CD4-positive, alpha-beta T cell (primary cell): ENCODE data around the gene GLRX2. TPM values are rescaled to one million over a fixed set of nuclear protein-coding genes. Genes with fewer than 3 reads are reported as not detected.
"Not testable (repeated sequence)": the region's sequence is repeated elsewhere in the genome, so short reads cannot be mapped to it uniquely, and the experiment has no call there.

Experiments
- ATAC-seq: fragments of 200-7000 bp; cut with Tn5 transposase; one replicate; pipeline ENCODE4 v1.10.0; 2022; ENCODE audit warnings: mild to moderate bottlenecking; ENCODE audit not compliant: poor library complexity
- CTCF ChIA-PET: fragments of 350-600 bp; sonication (Branson Sonifier 250); formaldehyde crosslinking; loops from one replicate; lab custom pipeline; 2021; ENCODE audit warnings: antibody characterized with exemption, inconsistent platforms; lab: Charles Lee
- POLR2A ChIA-PET: fragments of 350-600 bp; sonication (Branson Sonifier 250); formaldehyde crosslinking; loops from one replicate; lab custom pipeline; 2021; ENCODE audit warnings: antibody characterized with exemption, inconsistent platforms; lab: Charles Lee
- DNase-seq, 14 experiments: peaks; one replicate each; pipeline ENCODE4 v3.0.0-alpha.2; 2013 to 2020; ENCODE audit warnings: mixed read lengths in 2 of 14
- H3K27ac ChIP-seq, 2 donors: one replicate each; pipeline versions ENCODE4 v1.5.1 to v1.7.0; 2013; ENCODE audit warnings: low read length in 2 of 2, low read depth in 1 of 2, mild to moderate bottlenecking in 1 of 2
- H3K27me3 ChIP-seq, 2 experiments: 1 replicate in 1 of 2; 2 replicates in 1 of 2; pipeline versions ENCODE4 v1.6.1 to v1.7.0; 2013; ENCODE audit warnings: low read length in 2 of 2, control low read depth in 1 of 2, mild to moderate bottlenecking in 1 of 2, moderate library complexity in 1 of 2; ENCODE audit not compliant: insufficient read depth in 2 of 2, control insufficient read depth in 1 of 2
- H3K36me3 ChIP-seq: one replicate; pipeline ENCODE4 v1.6.1; 2013; ENCODE audit warnings: low read length, control low read depth; ENCODE audit not compliant: insufficient read depth
- H3K4me1 ChIP-seq: one replicate; pipeline ENCODE4 v1.6.1; 2013; ENCODE audit warnings: low read length, control low read depth; ENCODE audit not compliant: insufficient read depth
- H3K4me3 ChIP-seq: one replicate; pipeline ENCODE4 v1.5.1; 2013; ENCODE audit warnings: mild to moderate bottlenecking, low read length, moderate library complexity
- H3K9me3 ChIP-seq, 2 experiments: 1 replicate in 1 of 2; 2 replicates in 1 of 2; pipeline versions ENCODE4 v1.6.1 to v1.7.0; 2013; ENCODE audit warnings: low read length in 2 of 2, mild to moderate bottlenecking in 2 of 2, control low read depth in 1 of 2, moderate library complexity in 1 of 2; ENCODE audit not compliant: control insufficient read depth in 1 of 2, insufficient read depth in 1 of 2
- H3K27ac Mint-ChIP-seq: one replicate; pipeline ENCODE4 v1.8.0; 2020; ENCODE audit warnings: mixed read lengths
- H3K27me3 Mint-ChIP-seq: one replicate; pipeline ENCODE4 v1.8.0; 2021; ENCODE audit warnings: mixed read lengths
- H3K36me3 Mint-ChIP-seq: one replicate; pipeline ENCODE4 v1.8.0; 2021; ENCODE audit warnings: low read depth, mixed read lengths
- H3K4me1 Mint-ChIP-seq: one replicate; pipeline ENCODE4 v1.8.0; 2021; ENCODE audit warnings: low read depth, mixed read lengths
- H3K4me3 Mint-ChIP-seq: one replicate; pipeline ENCODE4 v1.8.0; 2020; ENCODE audit warnings: mild to moderate bottlenecking, mixed read lengths
- H3K9me3 Mint-ChIP-seq: one replicate; pipeline ENCODE4 v1.8.0; 2020; ENCODE audit warnings: mixed read lengths
- intact Hi-C, 2 experiments: fragments of 100-400 bp; cut with DNase I in 1 of 2; cut with micrococcal nuclease in 1 of 2; formaldehyde crosslinking; loops; one replicate each; pipeline versions ENCODE4 v1.15.1 to v1.9.0; 2023 to 2025; cut with DNase I, micrococcal nuclease
- total RNA-seq, 174 experiments: library from RNA in 2 of 174; stranded (reverse) in 2 of 174; gene quantifications; one replicate each; pipeline ENCODE4 v1.2.3 and lab custom pipeline; 2021 to 2026
- TF ChIP-seq, protein P1 (sequence below): fragments of 200-600 bp; IDR thresholded peaks from one replicate; pipeline ENCODE4 v1.8.0; 2022; ENCODE audit warnings: antibody characterized with exemption, mild to moderate bottlenecking

The GLRX2 gene
- total RNA-seq, 2 experiments from 2014 or later: 4.3 to 5.5 TPM

DNA sequence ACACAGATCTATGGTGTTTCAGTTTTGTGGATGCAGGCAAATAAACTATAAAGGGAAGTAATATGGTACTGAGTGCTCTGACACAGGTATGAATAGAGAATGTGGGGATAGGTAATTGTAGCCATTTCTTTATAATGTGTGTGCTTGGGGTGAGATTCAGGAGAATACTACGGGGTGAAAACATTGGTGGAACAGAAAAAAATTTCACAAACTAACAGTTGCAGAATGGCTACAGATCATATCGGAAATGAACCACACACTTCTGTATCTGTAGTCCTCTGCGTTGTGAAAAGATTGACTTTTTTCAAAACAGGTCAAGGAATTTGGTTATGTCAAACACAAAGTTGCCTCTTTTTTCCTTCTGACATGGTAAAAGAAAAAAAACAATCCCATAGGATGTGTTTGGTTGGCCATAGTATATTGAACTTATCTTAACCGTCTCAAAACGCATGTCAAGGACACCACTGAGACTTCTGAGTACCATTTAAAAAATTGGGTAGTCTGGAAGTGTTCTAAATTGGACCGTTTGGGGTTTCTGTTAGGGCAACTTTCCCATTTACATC, 15.5 kb upstream of the GLRX2 start:
- H3K27ac Mint-ChIP-seq: peak overlapping the region; percentile 97
- H3K4me1 ChIP-seq: peaks cover 24% of the 10 kb centered on the region
- H3K9me3 Mint-ChIP-seq: no peaks in the 10 kb centered on the region
- H3K4me3 ChIP-seq: peak overlapping the region; percentile 96
- no peaks in the 10 kb centered on the region for H3K9me3 ChIP-seq
- peaks cover 32% of the 10 kb centered on the region for H3K36me3 Mint-ChIP-seq
- no peaks in the 10 kb centered on the region for H3K27me3 ChIP-seq
- peaks cover 14% of the 10 kb centered on the region for H3K36me3 ChIP-seq
- no peaks in the 10 kb centered on the region for H3K27me3 Mint-ChIP-seq
- no peak for ATAC-seq
- peak in 1 of 14 experiments; percentile 15 for DNase-seq
- H3K4me3 Mint-ChIP-seq: peak overlapping the region; percentile 97
- ChIA-PET POLR2A (interaction anchor here (0.6 to 3.7 kb wide), 3 partner anchors 15 to 62 kb away, joined by 3 to 52 read pairs (median 42); partner anchors contain the start of genes GLRX2, RO60 and UCHL5), CTCF (interaction anchor here (1.1 to 2.6 kb wide), 3 partner anchors 11 to 62 kb away, joined by 7 to 15 read pairs (median 14); partner anchors contain the start of genes RO60 and UCHL5)
- intact Hi-C loops: loop anchor here (1.0 to 10.0 kb wide), 6 partner anchors 16 to 646 kb away; partner anchors contain the start of genes GLRX2 (in 1 of the 2), RGS1 (in 1 of the 2) and RGS2 (in 1 of the 2)
- H3K4me1 Mint-ChIP-seq: peaks cover 45% of the 10 kb centered on the region
- no peak overlapping the region for H3K27ac ChIP-seq
- TF ChIP-seq, protein P1, sequence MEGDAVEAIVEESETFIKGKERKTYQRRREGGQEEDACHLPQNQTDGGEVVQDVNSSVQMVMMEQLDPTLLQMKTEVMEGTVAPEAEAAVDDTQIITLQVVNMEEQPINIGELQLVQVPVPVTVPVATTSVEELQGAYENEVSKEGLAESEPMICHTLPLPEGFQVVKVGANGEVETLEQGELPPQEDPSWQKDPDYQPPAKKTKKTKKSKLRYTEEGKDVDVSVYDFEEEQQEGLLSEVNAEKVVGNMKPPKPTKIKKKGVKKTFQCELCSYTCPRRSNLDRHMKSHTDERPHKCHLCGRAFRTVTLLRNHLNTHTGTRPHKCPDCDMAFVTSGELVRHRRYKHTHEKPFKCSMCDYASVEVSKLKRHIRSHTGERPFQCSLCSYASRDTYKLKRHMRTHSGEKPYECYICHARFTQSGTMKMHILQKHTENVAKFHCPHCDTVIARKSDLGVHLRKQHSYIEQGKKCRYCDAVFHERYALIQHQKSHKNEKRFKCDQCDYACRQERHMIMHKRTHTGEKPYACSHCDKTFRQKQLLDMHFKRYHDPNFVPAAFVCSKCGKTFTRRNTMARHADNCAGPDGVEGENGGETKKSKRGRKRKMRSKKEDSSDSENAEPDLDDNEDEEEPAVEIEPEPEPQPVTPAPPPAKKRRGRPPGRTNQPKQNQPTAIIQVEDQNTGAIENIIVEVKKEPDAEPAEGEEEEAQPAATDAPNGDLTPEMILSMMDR: no peak

DNA sequence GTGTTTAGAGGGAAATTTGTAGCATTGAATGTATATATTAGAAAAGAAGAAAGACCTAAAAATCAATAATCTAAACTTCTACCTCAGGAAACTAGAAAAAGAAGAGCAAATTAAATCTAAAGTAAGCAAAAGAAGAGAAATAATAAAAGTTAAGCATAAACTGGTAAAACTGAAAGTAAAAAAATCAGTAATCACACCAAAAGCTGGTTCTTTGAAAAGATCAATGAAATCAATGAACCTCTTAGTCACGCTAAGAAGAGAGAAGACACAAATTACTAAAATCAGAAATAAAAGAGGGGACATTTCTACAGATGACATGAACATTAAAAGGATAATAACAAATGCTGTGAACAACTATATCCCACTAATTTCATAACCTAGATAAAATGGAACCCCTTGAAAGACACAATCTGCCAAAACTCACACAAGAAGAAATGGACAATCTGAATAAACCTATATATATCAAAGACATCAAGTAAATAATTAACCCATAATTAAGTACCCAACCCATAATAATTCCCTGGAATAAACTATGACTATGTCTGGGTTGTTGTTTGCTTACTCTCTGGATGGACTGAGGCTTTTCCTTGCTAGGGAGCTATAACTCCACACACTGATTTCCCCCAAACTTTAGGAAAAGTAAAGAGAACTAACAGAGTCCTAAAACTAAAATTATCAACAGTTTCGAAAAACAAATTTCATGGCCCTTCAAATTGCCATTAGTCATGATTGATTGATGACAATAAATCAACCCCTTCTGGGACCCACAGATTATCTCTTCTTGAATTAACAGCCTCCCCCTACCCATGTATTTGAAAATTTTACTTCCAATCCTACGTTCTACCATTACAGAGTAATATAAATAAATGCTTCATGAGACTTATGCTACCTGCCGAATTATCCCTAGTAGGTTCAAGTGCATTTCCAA, 13.9 kb upstream of the GLRX2 start:
- H3K9me3 ChIP-seq: no peaks in the 10 kb centered on the region
- Mint-ChIP-seq H3K9me3 (no peaks in the 10 kb centered on the region), H3K4me1 (peaks cover 32% of the 10 kb centered on the region), H3K27me3 (no peaks in the 10 kb centered on the region), H3K36me3 (peaks cover 15% of the 10 kb centered on the region), H3K4me3 (peak overlapping the region; percentile 7), H3K27ac (no peak overlapping the region)
- no peak overlapping the region for H3K4me3 ChIP-seq
- ChIA-PET POLR2A (interaction anchor here (1.4 kb wide), 2 partner anchors 14 to 15 kb away, joined by 4 read pairs; partner anchors contain the start of gene GLRX2), CTCF (interaction anchor here (0.6 kb wide), 1 partner anchor 1032 kb away, joined by 3 read pairs; no protein-coding TSS in a partner anchor)
- intact Hi-C loops: no loop called here
- DNase-seq (no peak), ATAC-seq (no peak)
- H3K36me3 ChIP-seq: no peaks in the 10 kb centered on the region
- TF ChIP-seq, protein P1: no peak
- H3K4me1 ChIP-seq: peaks cover 16% of the 10 kb centered on the region
- H3K27ac ChIP-seq: no peak overlapping the region
- no peaks in the 10 kb centered on the region for H3K27me3 ChIP-seq

DNA sequence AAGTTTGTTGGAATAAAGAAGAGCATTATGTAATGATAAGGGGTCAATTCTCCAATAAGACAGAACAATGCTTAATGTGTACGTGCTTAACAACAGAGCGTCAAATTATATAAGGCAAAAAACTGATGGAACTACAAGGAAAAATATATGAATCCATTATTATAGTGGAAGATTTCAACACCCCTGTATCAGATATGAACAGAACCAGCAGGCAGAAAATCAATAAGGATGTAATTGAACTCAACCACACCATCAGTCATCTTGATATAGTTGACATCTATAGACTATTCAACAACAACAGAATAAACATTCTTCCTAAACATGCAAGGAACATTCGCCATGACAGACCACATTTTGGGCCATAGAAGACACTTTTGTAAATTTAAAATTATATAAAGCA, 13.0 kb upstream of the GLRX2 start:
- H3K36me3 Mint-ChIP-seq: peaks cover 14% of the 10 kb centered on the region
- TF ChIP-seq, protein P1: no peak
- no peak overlapping the region for H3K4me3 Mint-ChIP-seq
- peaks cover 24% of the 10 kb centered on the region for H3K4me1 Mint-ChIP-seq
- H3K4me3 ChIP-seq: no peak overlapping the region
- ChIA-PET POLR2A (interaction anchor here (1.4 kb wide), 1 partner anchor 14 kb away, joined by 4 read pairs; no protein-coding TSS in a partner anchor), CTCF (interaction anchor here (0.6 kb wide), 1 partner anchor 9 kb away, joined by 3 read pairs; no protein-coding TSS in a partner anchor)
- no peaks in the 10 kb centered on the region for H3K9me3 Mint-ChIP-seq
- no peaks in the 10 kb centered on the region for H3K9me3 ChIP-seq
- H3K27ac Mint-ChIP-seq: no peak overlapping the region
- no peaks in the 10 kb centered on the region for H3K36me3 ChIP-seq
- no peak overlapping the region for H3K27ac ChIP-seq
- intact Hi-C loops: no loop called here
- H3K4me1 ChIP-seq: peaks cover 13% of the 10 kb centered on the region
- no peak for DNase-seq
- no peaks in the 10 kb centered on the region for H3K27me3 ChIP-seq
- no peak for ATAC-seq
- H3K27me3 Mint-ChIP-seq: no peaks in the 10 kb centered on the region

DNA sequence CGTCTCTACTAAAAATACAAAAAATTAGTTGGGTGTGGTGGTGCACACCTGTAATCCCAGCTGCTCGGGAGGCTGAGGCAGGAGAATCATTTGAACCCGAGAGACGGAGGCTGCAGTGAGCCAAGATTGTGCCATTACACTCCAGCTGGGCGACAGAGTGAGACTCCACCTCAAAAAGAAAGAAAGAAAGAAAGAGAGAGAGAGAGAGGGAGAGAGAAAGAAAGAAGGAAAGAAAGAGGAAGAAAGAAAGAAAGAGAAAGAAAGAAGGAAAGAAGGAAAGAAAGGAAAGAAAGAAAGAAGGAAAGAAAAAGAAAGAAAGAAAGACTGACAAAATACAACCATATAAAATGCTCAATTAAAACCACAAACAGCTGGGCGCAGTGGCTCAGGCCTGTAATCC, 12.0 kb upstream of the GLRX2 start:
- H3K36me3 Mint-ChIP-seq, POLR2A ChIA-PET, H3K27me3 Mint-ChIP-seq, H3K27ac Mint-ChIP-seq, H3K9me3 ChIP-seq, H3K4me3 ChIP-seq, ATAC-seq, H3K9me3 Mint-ChIP-seq, H3K36me3 ChIP-seq, intact Hi-C loops, DNase-seq, H3K4me1 ChIP-seq, H3K27me3 ChIP-seq, H3K4me3 Mint-ChIP-seq, H3K27ac ChIP-seq, CTCF ChIA-PET: not testable (repeated sequence)
- peaks cover 15% of the 10 kb centered on the region for H3K4me1 Mint-ChIP-seq
